Measurements from ENCODE around the gene IL32.

GRCh38 chr16:3071655-3072054 lies 6.2 kb downstream of the IL32 start:
- TF ChIP-seq CTCF (IDR thresholded peaks at IDR 0.05) (no peak), EP300 (IDR thresholded peaks at IDR 0.05) (no peak)
